ENCODE measurements around the gene SLC7A1. TPM values are rescaled to one million over a fixed set of nuclear protein-coding genes. Genes with fewer than 3 reads are reported as not detected.

The SLC7A1 gene
- total RNA-seq, 2 experiments from 2014 or later, result 11.3 to 12.3 TPM

DNA sequence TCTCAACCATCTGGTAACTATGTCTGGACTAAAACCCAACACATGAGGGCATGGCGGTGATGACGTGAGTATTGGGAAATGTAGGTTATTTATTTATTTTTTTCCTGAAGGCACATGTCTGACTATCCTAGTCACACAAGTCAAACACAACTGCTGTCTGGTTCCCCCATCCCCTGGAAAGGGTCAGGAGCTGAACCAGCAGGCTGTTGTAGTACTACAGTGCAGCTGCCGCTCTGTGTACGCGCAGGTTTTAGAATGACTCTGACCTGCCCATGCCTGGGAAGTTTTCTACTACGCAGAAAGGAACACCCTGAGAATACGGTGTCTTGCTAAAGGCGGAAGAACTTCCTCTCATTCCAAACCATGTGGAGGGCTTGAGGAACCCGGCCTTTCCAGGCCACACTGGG, 1.2 kb downstream of the SLC7A1 start:
- peaks cover 35% of the 10 kb centered on the region for H3K4me1 ChIP-seq (ENCODE audit: insufficient read depth, low read length)
- no peaks in the 10 kb centered on the region for H3K27me3 Mint-ChIP-seq
- peaks cover 4% of the 10 kb centered on the region for H3K36me3 ChIP-seq (ENCODE audit: insufficient read depth, low read length)
- TF ChIP-seq, protein P1, sequence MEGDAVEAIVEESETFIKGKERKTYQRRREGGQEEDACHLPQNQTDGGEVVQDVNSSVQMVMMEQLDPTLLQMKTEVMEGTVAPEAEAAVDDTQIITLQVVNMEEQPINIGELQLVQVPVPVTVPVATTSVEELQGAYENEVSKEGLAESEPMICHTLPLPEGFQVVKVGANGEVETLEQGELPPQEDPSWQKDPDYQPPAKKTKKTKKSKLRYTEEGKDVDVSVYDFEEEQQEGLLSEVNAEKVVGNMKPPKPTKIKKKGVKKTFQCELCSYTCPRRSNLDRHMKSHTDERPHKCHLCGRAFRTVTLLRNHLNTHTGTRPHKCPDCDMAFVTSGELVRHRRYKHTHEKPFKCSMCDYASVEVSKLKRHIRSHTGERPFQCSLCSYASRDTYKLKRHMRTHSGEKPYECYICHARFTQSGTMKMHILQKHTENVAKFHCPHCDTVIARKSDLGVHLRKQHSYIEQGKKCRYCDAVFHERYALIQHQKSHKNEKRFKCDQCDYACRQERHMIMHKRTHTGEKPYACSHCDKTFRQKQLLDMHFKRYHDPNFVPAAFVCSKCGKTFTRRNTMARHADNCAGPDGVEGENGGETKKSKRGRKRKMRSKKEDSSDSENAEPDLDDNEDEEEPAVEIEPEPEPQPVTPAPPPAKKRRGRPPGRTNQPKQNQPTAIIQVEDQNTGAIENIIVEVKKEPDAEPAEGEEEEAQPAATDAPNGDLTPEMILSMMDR (IDR thresholded peaks at IDR 0.05), result no peak
- H3K36me3 Mint-ChIP-seq (ENCODE audit: low read depth), result no peaks in the 10 kb centered on the region
- peak overlapping the region; percentile 93 for H3K27ac Mint-ChIP-seq
- H3K4me3 ChIP-seq (ENCODE audit: low read length), result peak overlapping the region; percentile 65
- no peaks in the 10 kb centered on the region for H3K9me3 ChIP-seq (ENCODE audit: control insufficient read depth in 1 of 2, insufficient read depth in 1 of 2, low read length in 2 of 2)
- H3K27ac ChIP-seq (ENCODE audit: low read depth in 1 of 2, low read length in 2 of 2), result peak overlapping the region in 1 of 2 donors; percentile 31
- intact Hi-C loops (cut with DNase I, micrococcal nuclease), result loop anchor here in 1 of 2 experiments (10.0 kb wide), 2 partner anchors 870 to 1020 kb away; partner anchors contain the start of genes HMGB1 and USPL1
- no peaks in the 10 kb centered on the region for H3K9me3 Mint-ChIP-seq
- peak overlapping the region; percentile 97 for H3K4me3 Mint-ChIP-seq
- ChIA-PET POLR2A (interaction anchor here (1.0 to 1.2 kb wide), 3 partner anchors 257 to 1023 kb away, joined by 3 to 6 read pairs (median 4); no protein-coding TSS in a partner anchor), CTCF (interaction anchor here (1.5 kb wide), 1 partner anchor 521 kb away, joined by 3 read pairs; no protein-coding TSS in a partner anchor)
- peak; percentile 23 for ATAC-seq (ENCODE audit: poor library complexity)
- peak in 9 of 14 experiments; percentile 6 to 68 (median 33) for DNase-seq
- H3K4me1 Mint-ChIP-seq (ENCODE audit: low read depth), result peaks cover 57% of the 10 kb centered on the region
- H3K27me3 ChIP-seq (ENCODE audit: control insufficient read depth in 1 of 2, insufficient read depth in 2 of 2, low read length in 2 of 2), result no peaks in the 10 kb centered on the region

- intact Hi-C loops (cut with DNase I, micrococcal nuclease), result loop anchor here in 1 of 2 experiments (10.0 kb wide), 2 partner anchors 871 to 1021 kb away; partner anchors contain the start of genes HMGB1 and USPL1
- H3K4me1 ChIP-seq (ENCODE audit: insufficient read depth, low read length), result peaks cover 36% of the 10 kb centered on the region
- H3K4me1 Mint-ChIP-seq (ENCODE audit: low read depth), result peaks cover 61% of the 10 kb centered on the region
- no peaks in the 10 kb centered on the region for H3K9me3 ChIP-seq (ENCODE audit: control insufficient read depth in 1 of 2, insufficient read depth in 1 of 2, low read length in 2 of 2)
- H3K27ac ChIP-seq (ENCODE audit: low read depth in 1 of 2, low read length in 2 of 2), result no peak overlapping the region
- H3K36me3 Mint-ChIP-seq (ENCODE audit: low read depth), result no peaks in the 10 kb centered on the region
- H3K4me3 Mint-ChIP-seq, result peak overlapping the region; percentile 97
- ATAC-seq (ENCODE audit: poor library complexity) (no peak), DNase-seq (peak in 1 of 14 experiments; percentile 9)
- H3K27me3 Mint-ChIP-seq, result no peaks in the 10 kb centered on the region
- H3K27ac Mint-ChIP-seq, result peak overlapping the region; percentile 93
- no peaks in the 10 kb centered on the region for H3K27me3 ChIP-seq (ENCODE audit: control insufficient read depth in 1 of 2, insufficient read depth in 2 of 2, low read length in 2 of 2)
- TF ChIP-seq, protein P1 (IDR thresholded peaks at IDR 0.05), result no peak
- CTCF ChIA-PET, result interaction anchor here (1.5 kb wide), 1 partner anchor 521 kb away, joined by 3 read pairs; no protein-coding TSS in a partner anchor
- POLR2A ChIA-PET, result interaction anchor here (1.0 to 1.2 kb wide), 3 partner anchors 257 to 1023 kb away, joined by 3 to 6 read pairs (median 4); no protein-coding TSS in a partner anchor
- peaks cover 7% of the 10 kb centered on the region for H3K36me3 ChIP-seq (ENCODE audit: insufficient read depth, low read length)
- peak overlapping the region; percentile 65 for H3K4me3 ChIP-seq (ENCODE audit: low read length)
- no peaks in the 10 kb centered on the region for H3K9me3 Mint-ChIP-seq
These were observed 1.7 kb downstream of the SLC7A1 start for GRCh38 chr13:29593605-29594297.

DNA sequence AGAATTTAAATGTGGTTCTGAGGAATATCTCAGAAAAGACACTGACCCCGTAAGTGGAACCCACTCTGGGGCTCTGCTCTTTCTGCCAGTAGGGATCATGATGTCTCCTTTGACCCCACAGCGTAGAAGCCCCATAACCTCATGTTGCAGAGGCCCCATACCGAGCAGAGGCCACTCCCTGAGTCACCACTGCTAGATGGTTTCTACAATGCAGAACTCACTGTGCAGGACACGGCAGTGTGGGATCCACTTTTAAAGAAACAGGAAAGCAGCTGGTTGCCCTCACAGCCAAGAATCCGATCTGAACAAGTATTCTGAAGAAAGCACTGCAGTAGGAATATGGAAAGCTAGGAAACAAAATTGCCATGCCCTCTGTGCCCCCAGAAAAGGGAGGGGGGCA, 4.2 kb downstream of the SLC7A1 start:
- H3K27ac Mint-ChIP-seq, result peak overlapping the region; percentile 30
- H3K4me1 ChIP-seq (ENCODE audit: insufficient read depth, low read length), result peaks cover 39% of the 10 kb centered on the region
- no peaks in the 10 kb centered on the region for H3K9me3 ChIP-seq (ENCODE audit: control insufficient read depth in 1 of 2, insufficient read depth in 1 of 2, low read length in 2 of 2)
- no peaks in the 10 kb centered on the region for H3K9me3 Mint-ChIP-seq
- H3K36me3 ChIP-seq (ENCODE audit: insufficient read depth, low read length), result peaks cover 10% of the 10 kb centered on the region
- H3K27me3 ChIP-seq (ENCODE audit: control insufficient read depth in 1 of 2, insufficient read depth in 2 of 2, low read length in 2 of 2), result no peaks in the 10 kb centered on the region
- TF ChIP-seq, protein P1 (IDR thresholded peaks at IDR 0.05), result no peak
- intact Hi-C loops (cut with DNase I, micrococcal nuclease), result loop anchor here in 1 of 2 experiments (10.0 kb wide), 2 partner anchors 873 to 1023 kb away; partner anchors contain the start of genes HMGB1 and USPL1
- ATAC-seq (ENCODE audit: poor library complexity), result no peak
- H3K27ac ChIP-seq (ENCODE audit: low read depth in 1 of 2, low read length in 2 of 2), result no peak overlapping the region
- ChIA-PET POLR2A (no interaction called here), CTCF (no interaction called here)
- no peaks in the 10 kb centered on the region for H3K36me3 Mint-ChIP-seq (ENCODE audit: low read depth)
- no peak for DNase-seq
- H3K4me1 Mint-ChIP-seq (ENCODE audit: low read depth), result peaks cover 71% of the 10 kb centered on the region
- H3K27me3 Mint-ChIP-seq, result no peaks in the 10 kb centered on the region
- H3K4me3 Mint-ChIP-seq, result peak overlapping the region; percentile 62
- H3K4me3 ChIP-seq (ENCODE audit: low read length), result no peak overlapping the region

Data from CD4-positive, alpha-beta T cell (primary cell).